ENCODE measurements around the gene EEF1A2. TPM values are rescaled to one million over a fixed set of nuclear protein-coding genes. Genes with fewer than 3 reads are reported as not detected.

Gene EEF1A2
- total and polyA plus RNA-seq, 2 donors (not counting 3 experiments of a cell fraction or from before 2014, with no cell fraction given), result 2.7 to 3.4 TPM

DNA sequence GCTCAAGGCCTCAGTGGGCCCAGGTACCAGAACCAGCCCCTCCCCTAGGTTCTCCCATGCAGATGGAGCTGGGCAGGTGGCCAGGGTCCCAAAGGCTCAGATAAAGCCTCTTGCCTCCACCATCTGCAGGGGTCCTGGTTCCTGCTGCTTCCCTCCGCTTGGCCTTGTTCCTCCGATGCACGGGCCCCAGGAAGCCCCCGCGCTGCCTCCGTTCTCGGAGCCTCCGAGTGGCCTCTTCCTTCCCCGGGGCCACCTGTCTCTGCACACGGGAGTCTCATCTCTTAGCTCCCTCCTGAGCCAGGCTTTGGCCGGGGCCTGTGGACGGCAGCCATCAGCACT, 40.2 kb upstream of the EEF1A2 start:
- no peak overlapping the region for H3K4me2 ChIP-seq (ENCODE audit: insufficient read depth, low read length)
- no peak overlapping the region for H2AFZ ChIP-seq (ENCODE audit: low read depth, low read length)
- intact Hi-C loops (cut with micrococcal nuclease), result loop anchor here (2.0 kb wide), 2 partner anchors 236 to 518 kb away; no protein-coding TSS in a partner anchor
- ChIA-PET CTCF (interaction anchor here (0.8 to 5.7 kb wide), 11 partner anchors 8 to 583 kb away, joined by 3 to 89 read pairs (median 12); partner anchors contain the start of genes HELZ2, PPDPF, SRMS and TPD52L2), POLR2A (interaction anchor here (1.5 kb wide), 1 partner anchor 35 kb away, joined by 5 read pairs; the partner anchor contains the start of gene HELZ2)
- H3K9me1 ChIP-seq (replicated peaks; ENCODE audit: control insufficient read depth, extremely low read depth, insufficient read depth, low read length), result no peaks in the 10 kb centered on the region
- FAIRE-seq (no peak), DNase-seq (ENCODE audit: low read depth, low spot score) (no peak)
- BruUV-seq (replicated peaks), result no TSS peak
- no peaks in the 10 kb centered on the region for H3K36me3 ChIP-seq (ENCODE audit: control insufficient read depth in 2 of 2, extremely low read depth in 1 of 2, insufficient read depth in 2 of 2, low read length in 2 of 2)
- no peaks in the 10 kb centered on the region for H4K20me1 ChIP-seq (replicated peaks; ENCODE audit: control insufficient read depth, extremely low read depth, insufficient read depth, low read length)
- H3K4me1 ChIP-seq (ENCODE audit: control insufficient read depth, extremely low read depth, insufficient read depth, low read length), result no peaks in the 10 kb centered on the region
- no peak overlapping the region for H3K4me3 ChIP-seq (replicated peaks in 1 of 3; ENCODE audit: insufficient read depth in 1 of 3, low read depth in 1 of 3, low read length in 3 of 3)
- no peak for TF ChIP-seq EZH2 (IDR thresholded peaks at IDR 0.05; ENCODE audit: borderline replicate concordance, low read depth, low read length, severe bottlenecking)
- TF ChIP-seq POLR2A (IDR thresholded peaks at IDR 0.05; ENCODE audit: low read depth, low read length), result no peak
- no peak overlapping the region for H3K9ac ChIP-seq (replicated peaks; ENCODE audit: extremely low read depth, insufficient read depth, low read length)
- H3K27me3 ChIP-seq (ENCODE audit: control insufficient read depth in 2 of 2, insufficient read depth in 2 of 2, low read length in 2 of 2), result no peaks in the 10 kb centered on the region
- dilution Hi-C loops (cut with MboI; ENCODE audit: extremely low pct_ligation_motif_present, low sequenced_read_pairs), result no loop called here
- H3K27ac ChIP-seq (ENCODE audit: insufficient read depth, low read depth, low read length), result no peak overlapping the region
- no peaks in the 10 kb centered on the region for H3K79me2 ChIP-seq (ENCODE audit: control insufficient read depth, insufficient read depth, low read length)
- no peaks in the 10 kb centered on the region for H3K9me3 ChIP-seq (replicated peaks; ENCODE audit: control insufficient read depth, insufficient read depth, low read length)

DNA sequence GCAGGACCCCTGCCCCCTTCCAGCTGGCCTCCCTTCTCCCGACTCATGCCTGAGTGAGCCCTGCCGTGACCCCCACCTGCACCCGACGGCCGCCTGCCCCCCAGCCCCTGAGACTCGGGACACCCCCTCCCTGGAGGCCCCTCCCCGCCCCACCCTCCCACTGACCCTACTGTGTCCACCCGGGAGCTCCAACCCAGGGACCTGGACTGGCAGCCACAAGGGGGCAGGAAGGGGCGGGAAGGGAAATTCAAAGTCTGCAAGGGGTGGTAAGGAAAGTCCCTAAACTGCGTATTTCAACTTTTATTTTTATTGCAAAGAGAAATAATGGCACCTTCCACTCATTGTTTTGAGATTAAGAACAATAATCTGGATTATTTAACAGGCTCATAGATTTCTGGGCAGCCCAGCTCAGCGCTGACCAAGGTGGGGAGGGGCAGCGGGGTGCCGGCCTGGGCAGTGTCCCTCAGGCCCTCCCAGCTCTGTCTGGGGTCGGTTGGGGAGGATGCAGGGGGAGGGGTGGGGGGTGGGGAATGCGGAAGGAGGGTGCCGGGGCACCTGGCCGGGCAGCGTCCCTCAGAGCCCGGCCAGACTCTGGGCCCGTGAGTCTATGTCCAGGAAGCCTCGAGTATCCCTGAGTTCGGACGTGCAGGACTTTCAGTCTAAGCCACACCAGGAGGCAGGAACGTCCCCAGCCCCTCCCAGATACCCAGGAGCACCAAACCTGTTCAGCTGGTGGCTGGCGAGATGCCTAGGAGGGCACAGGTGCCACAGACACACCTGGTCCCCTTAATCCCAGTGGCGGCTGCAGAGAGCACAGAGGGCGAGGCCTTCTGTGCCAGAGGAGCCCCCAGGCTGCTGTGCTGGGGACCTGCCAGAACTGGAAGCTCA, 39.6 kb upstream of the EEF1A2 start:
- POLR2A ChIA-PET, result interaction anchor here (0.5 to 1.5 kb wide), 6 partner anchors 10 to 506 kb away, joined by 3 to 6 read pairs (median 4); partner anchors contain the start of genes HELZ2 and TPD52L2
- no peak overlapping the region for H3K9ac ChIP-seq (replicated peaks; ENCODE audit: extremely low read depth, insufficient read depth, low read length)

More for the DNA sequence above, 39.6 kb upstream of the EEF1A2 start:
- CTCF ChIA-PET, result interaction anchor here (0.6 to 5.7 kb wide), 46 partner anchors 8 to 583 kb away, joined by 3 to 89 read pairs (median 5); partner anchors contain the start of genes ARFRP1, DNAJC5, GMEB2 and HELZ2
- intact Hi-C loops (cut with micrococcal nuclease) (loop anchor here (1.0 to 2.0 kb wide), 6 partner anchors 236 to 582 kb away; no protein-coding TSS in a partner anchor), dilution Hi-C loops (cut with MboI; ENCODE audit: extremely low pct_ligation_motif_present, low sequenced_read_pairs) (no loop called here)
- TF ChIP-seq GATA2 (IDR thresholded peaks at IDR 0.05; ENCODE audit: insufficient read depth, insufficient read length, low read depth, low read length) (no peak), POLR2A (IDR thresholded peaks at IDR 0.05; ENCODE audit: low read depth, low read length) (no peak), POLR2AphosphoS5 (IDR thresholded peaks at IDR 0.05; ENCODE audit: insufficient read depth, low read depth, low read length) (no peak), FOS (IDR thresholded peaks at IDR 0.05; ENCODE audit: borderline replicate concordance, insufficient read depth, low read length) (no peak), MYC (IDR thresholded peaks at IDR 0.05; ENCODE audit: low read depth, low read length) (no peak), EZH2 (IDR thresholded peaks at IDR 0.05; ENCODE audit: borderline replicate concordance, low read depth, low read length, severe bottlenecking) (no peak), JUN (IDR thresholded peaks at IDR 0.05; ENCODE audit: borderline replicate concordance, insufficient read depth, insufficient read length, low read depth) (no peak)
- TF ChIP-seq, protein P1, sequence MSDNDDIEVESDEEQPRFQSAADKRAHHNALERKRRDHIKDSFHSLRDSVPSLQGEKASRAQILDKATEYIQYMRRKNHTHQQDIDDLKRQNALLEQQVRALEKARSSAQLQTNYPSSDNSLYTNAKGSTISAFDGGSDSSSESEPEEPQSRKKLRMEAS (IDR thresholded peaks at IDR 0.05; ENCODE audit: insufficient read depth, insufficient read length), result no peak
- TF ChIP-seq, protein P2, sequence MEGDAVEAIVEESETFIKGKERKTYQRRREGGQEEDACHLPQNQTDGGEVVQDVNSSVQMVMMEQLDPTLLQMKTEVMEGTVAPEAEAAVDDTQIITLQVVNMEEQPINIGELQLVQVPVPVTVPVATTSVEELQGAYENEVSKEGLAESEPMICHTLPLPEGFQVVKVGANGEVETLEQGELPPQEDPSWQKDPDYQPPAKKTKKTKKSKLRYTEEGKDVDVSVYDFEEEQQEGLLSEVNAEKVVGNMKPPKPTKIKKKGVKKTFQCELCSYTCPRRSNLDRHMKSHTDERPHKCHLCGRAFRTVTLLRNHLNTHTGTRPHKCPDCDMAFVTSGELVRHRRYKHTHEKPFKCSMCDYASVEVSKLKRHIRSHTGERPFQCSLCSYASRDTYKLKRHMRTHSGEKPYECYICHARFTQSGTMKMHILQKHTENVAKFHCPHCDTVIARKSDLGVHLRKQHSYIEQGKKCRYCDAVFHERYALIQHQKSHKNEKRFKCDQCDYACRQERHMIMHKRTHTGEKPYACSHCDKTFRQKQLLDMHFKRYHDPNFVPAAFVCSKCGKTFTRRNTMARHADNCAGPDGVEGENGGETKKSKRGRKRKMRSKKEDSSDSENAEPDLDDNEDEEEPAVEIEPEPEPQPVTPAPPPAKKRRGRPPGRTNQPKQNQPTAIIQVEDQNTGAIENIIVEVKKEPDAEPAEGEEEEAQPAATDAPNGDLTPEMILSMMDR (IDR thresholded peaks at IDR 0.05; ENCODE audit: extremely low read depth in 1 of 2, insufficient read depth in 1 of 2, low read depth in 1 of 2, low read length in 2 of 2), result no peak
- no TSS peak for BruUV-seq (replicated peaks)
- H3K4me2 ChIP-seq (ENCODE audit: insufficient read depth, low read length), result no peak overlapping the region
- H3K36me3 ChIP-seq (ENCODE audit: control insufficient read depth in 2 of 2, extremely low read depth in 1 of 2, insufficient read depth in 2 of 2, low read length in 2 of 2), result no peaks in the 10 kb centered on the region
- H3K27ac ChIP-seq (ENCODE audit: insufficient read depth, low read depth, low read length), result no peak overlapping the region
- H3K79me2 ChIP-seq (ENCODE audit: control insufficient read depth, insufficient read depth, low read length), result no peaks in the 10 kb centered on the region
- H3K9me1 ChIP-seq (replicated peaks; ENCODE audit: control insufficient read depth, extremely low read depth, insufficient read depth, low read length), result no peaks in the 10 kb centered on the region
- peak overlapping the region in 1 of 3 experiments; percentile 34 for H3K4me3 ChIP-seq (replicated peaks in 1 of 3; ENCODE audit: insufficient read depth in 1 of 3, low read depth in 1 of 3, low read length in 3 of 3)
- H2AFZ ChIP-seq (ENCODE audit: low read depth, low read length), result peak overlapping the region; percentile 61
- no peaks in the 10 kb centered on the region for H3K9me3 ChIP-seq (replicated peaks; ENCODE audit: control insufficient read depth, insufficient read depth, low read length)
- DNase-seq (ENCODE audit: low read depth, low spot score) (no peak), FAIRE-seq (peak; percentile 80)
- no peaks in the 10 kb centered on the region for H3K27me3 ChIP-seq (ENCODE audit: control insufficient read depth in 2 of 2, insufficient read depth in 2 of 2, low read length in 2 of 2)
- no peaks in the 10 kb centered on the region for H4K20me1 ChIP-seq (replicated peaks; ENCODE audit: control insufficient read depth, extremely low read depth, insufficient read depth, low read length)
- H3K4me1 ChIP-seq (ENCODE audit: control insufficient read depth, extremely low read depth, insufficient read depth, low read length), result no peaks in the 10 kb centered on the region

Measured in endothelial cell of umbilical vein (primary cell).